Stimulated activated CD8-positive, alpha-beta memory T cell treated with anti-CD3 and anti-CD28 coated beads, Interleukin-4, amount 100 ng/mL, for 48 hours (primary cell): ENCODE data around the gene MED13.
"Not testable (repeated sequence)": the region's sequence is repeated elsewhere in the genome, so short reads cannot be mapped to it uniquely, and the experiment has no call there.

ENCODE experiments used
- DNase-seq: peaks from one replicate; pipeline ENCODE4 v3.0.0-alpha.2; 2020

The MED13 gene

GRCh38 chr17:62085511-62086408 lies 20.7 kb upstream of the MED13 start:
- peak; percentile 28 for DNase-seq

GRCh38 chr17:62084585-62084984 lies 19.5 kb upstream of the MED13 start:
- no peak for DNase-seq

- DNase-seq, result no peak
Observed at GRCh38 chr17:62083651-62084050, 18.6 kb upstream of the MED13 start.

GRCh38 chr17:62080647-62081046 lies 15.6 kb upstream of the MED13 start:
- no peak for DNase-seq

GRCh38 chr17:62078009-62078408 lies 12.9 kb upstream of the MED13 start:
- no peak for DNase-seq

- no peak for DNase-seq
Observed at GRCh38 chr17:62076864-62077788, 12.0 kb upstream of the MED13 start.

- DNase-seq, result peak; percentile 40
Observed at GRCh38 chr17:62075308-62075815, 10.3 kb upstream of the MED13 start.

- DNase-seq, result no peak
Observed at GRCh38 chr17:62073993-62074392, 8.9 kb upstream of the MED13 start.

GRCh38 chr17:62072855-62073254 lies 7.8 kb upstream of the MED13 start:
- DNase-seq, result not testable (repeated sequence)

- no peak for DNase-seq
Observed at GRCh38 chr17:62070900-62071299, 5.8 kb upstream of the MED13 start.

- no peak for DNase-seq
Observed at GRCh38 chr17:62067165-62068145, 2.4 kb upstream of the MED13 start.

- peak; percentile 99 for DNase-seq
Observed at GRCh38 chr17:62065611-62066468, 762 bp upstream of the MED13 start.

GRCh38 chr17:62064029-62064790 lies 868 bp downstream of the MED13 start:
- no peak for DNase-seq

GRCh38 chr17:62062944-62063343 lies 2.1 kb downstream of the MED13 start:
- no peak for DNase-seq

- DNase-seq, result no peak
Observed at GRCh38 chr17:62062302-62062701, 2.8 kb downstream of the MED13 start.

- no peak for DNase-seq
Observed at GRCh38 chr17:62059414-62059813, 5.7 kb downstream of the MED13 start.

GRCh38 chr17:62058611-62059010 lies 6.5 kb downstream of the MED13 start:
- DNase-seq, result no peak

GRCh38 chr17:62057696-62058095 lies 7.4 kb downstream of the MED13 start:
- DNase-seq, result no peak

- no peak for DNase-seq
Observed at GRCh38 chr17:62052765-62053338, 12.2 kb downstream of the MED13 start.

GRCh38 chr17:62051053-62051452 lies 14.0 kb downstream of the MED13 start:
- DNase-seq, result no peak
